ENCODE measurements around the gene RANBP17.
"Not testable (repeated sequence)": the region's sequence is repeated elsewhere in the genome, so short reads cannot be mapped to it uniquely, and the experiment has no call there.

GRCh38 chr5:171174960-171175359, 313.1 kb downstream of the RANBP17 start:
- not testable (repeated sequence) for TF ChIP-seq CTCF (conservative IDR thresholded peaks at IDR 0.05; ENCODE audit: low read depth in 2 of 2); EZH2 (IDR thresholded peaks at IDR 0.05; ENCODE audit: low read depth, unreplicated experiment); REST (IDR thresholded peaks at IDR 0.05; ENCODE audit: unreplicated experiment); POLR2AphosphoS5 (IDR thresholded peaks at IDR 0.05; ENCODE audit: low read depth); EZH2phosphoT487 (IDR thresholded peaks at IDR 0.05; ENCODE audit: unreplicated experiment); STAT1 (IDR thresholded peaks at IDR 0.05; ENCODE audit: unreplicated experiment); CREB1 (CRISPR knock-in tag; IDR thresholded peaks at IDR 0.05; ENCODE audit: low read depth); ZNF462 (CRISPR knock-in tag; IDR thresholded peaks at IDR 0.05); NANOG (IDR thresholded peaks at IDR 0.05; ENCODE audit: borderline replicate concordance); ZNF114 (CRISPR knock-in tag; IDR thresholded peaks at IDR 0.05); ETS1 (IDR thresholded peaks at IDR 0.05)

Data from GM23338 (cell line).